ENCODE data around the gene THEMIS. TPM values are rescaled to one million over a fixed set of nuclear protein-coding genes. Genes with fewer than 3 reads are reported as not detected.

THEMIS gene
- total RNA-seq, 1 experiment from 2014 or later = 0.05 TPM

- H3K36me3 ChIP-seq (ENCODE audit: control insufficient read depth, insufficient read depth, low read length) = no peaks in the 10 kb centered on the region
- ChIA-PET POLR2A (interaction anchor here (0.6 kb wide), 1 partner anchor 7 kb away, joined by 3 read pairs; no protein-coding TSS in a partner anchor), CTCF (no interaction called here)
- H3K4me1 ChIP-seq (ENCODE audit: control insufficient read depth, insufficient read depth, low read length) = no peaks in the 10 kb centered on the region
- in situ Hi-C loops (cut with HindIII; ENCODE audit: low pct_unique_long_range_greater_than_20kb, low sequenced_read_pairs) (no loop called here), intact Hi-C loops (cut with micrococcal nuclease; ENCODE audit: unreplicated experiment) (no loop called here)
- no peak overlapping the region for H3K27ac ChIP-seq (ENCODE audit: low read length)
- ATAC-seq (no peak), DNase-seq (ENCODE audit: low read depth, low spot score) (no peak)
- no peaks in the 10 kb centered on the region for H3K27me3 ChIP-seq (ENCODE audit: control insufficient read depth, insufficient read depth, low read length)
- TF ChIP-seq TCF7L2 (IDR thresholded peaks at IDR 0.05; ENCODE audit: low read depth, low read length) = no peak
- TF ChIP-seq, protein P1, sequence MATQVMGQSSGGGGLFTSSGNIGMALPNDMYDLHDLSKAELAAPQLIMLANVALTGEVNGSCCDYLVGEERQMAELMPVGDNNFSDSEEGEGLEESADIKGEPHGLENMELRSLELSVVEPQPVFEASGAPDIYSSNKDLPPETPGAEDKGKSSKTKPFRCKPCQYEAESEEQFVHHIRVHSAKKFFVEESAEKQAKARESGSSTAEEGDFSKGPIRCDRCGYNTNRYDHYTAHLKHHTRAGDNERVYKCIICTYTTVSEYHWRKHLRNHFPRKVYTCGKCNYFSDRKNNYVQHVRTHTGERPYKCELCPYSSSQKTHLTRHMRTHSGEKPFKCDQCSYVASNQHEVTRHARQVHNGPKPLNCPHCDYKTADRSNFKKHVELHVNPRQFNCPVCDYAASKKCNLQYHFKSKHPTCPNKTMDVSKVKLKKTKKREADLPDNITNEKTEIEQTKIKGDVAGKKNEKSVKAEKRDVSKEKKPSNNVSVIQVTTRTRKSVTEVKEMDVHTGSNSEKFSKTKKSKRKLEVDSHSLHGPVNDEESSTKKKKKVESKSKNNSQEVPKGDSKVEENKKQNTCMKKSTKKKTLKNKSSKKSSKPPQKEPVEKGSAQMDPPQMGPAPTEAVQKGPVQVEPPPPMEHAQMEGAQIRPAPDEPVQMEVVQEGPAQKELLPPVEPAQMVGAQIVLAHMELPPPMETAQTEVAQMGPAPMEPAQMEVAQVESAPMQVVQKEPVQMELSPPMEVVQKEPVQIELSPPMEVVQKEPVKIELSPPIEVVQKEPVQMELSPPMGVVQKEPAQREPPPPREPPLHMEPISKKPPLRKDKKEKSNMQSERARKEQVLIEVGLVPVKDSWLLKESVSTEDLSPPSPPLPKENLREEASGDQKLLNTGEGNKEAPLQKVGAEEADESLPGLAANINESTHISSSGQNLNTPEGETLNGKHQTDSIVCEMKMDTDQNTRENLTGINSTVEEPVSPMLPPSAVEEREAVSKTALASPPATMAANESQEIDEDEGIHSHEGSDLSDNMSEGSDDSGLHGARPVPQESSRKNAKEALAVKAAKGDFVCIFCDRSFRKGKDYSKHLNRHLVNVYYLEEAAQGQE (IDR thresholded peaks at IDR 0.05; ENCODE audit: insufficient read depth in 1 of 2, low read depth in 2 of 2, low read length in 1 of 2) = no peak
- no peak for TF ChIP-seq POLR2AphosphoS5 (IDR thresholded peaks at IDR 0.05; ENCODE audit: low read depth, low read length)
- no peak for TF ChIP-seq SIN3A (IDR thresholded peaks at IDR 0.05; ENCODE audit: borderline replicate concordance, insufficient read depth, low read depth, low read length)
- TF ChIP-seq CTCF (IDR thresholded peaks at IDR 0.05) = no peak
- no TSS peak for BruUV-seq (replicated peaks)
- no peaks in the 10 kb centered on the region for H3K9me3 ChIP-seq (ENCODE audit: control insufficient read depth, insufficient read depth, low read depth, low read length)
- no peak overlapping the region for H3K4me3 ChIP-seq (ENCODE audit: low read depth in 2 of 2, low read length in 2 of 2)
These were observed 92.9 kb downstream of the THEMIS start for GRCh38 chr6:127807806-127808517.

GRCh38 chr6:127796713-127797112 lies 104.1 kb downstream of the THEMIS start:
- no peak overlapping the region for H3K27ac ChIP-seq (ENCODE audit: low read length)
- ATAC-seq = no peak
- TF ChIP-seq POLR2AphosphoS5 (IDR thresholded peaks at IDR 0.05; ENCODE audit: low read depth, low read length) (no peak), TCF7L2 (IDR thresholded peaks at IDR 0.05; ENCODE audit: low read depth, low read length) (no peak)
- H3K4me1 ChIP-seq (ENCODE audit: control insufficient read depth, insufficient read depth, low read length) = no peaks in the 10 kb centered on the region
- BruUV-seq (replicated peaks) = no TSS peak
- CTCF ChIA-PET = no interaction called here
- H3K36me3 ChIP-seq (ENCODE audit: control insufficient read depth, insufficient read depth, low read length) = no peaks in the 10 kb centered on the region
- in situ Hi-C loops (cut with HindIII; ENCODE audit: low pct_unique_long_range_greater_than_20kb, low sequenced_read_pairs) (no loop called here), intact Hi-C loops (cut with micrococcal nuclease; ENCODE audit: unreplicated experiment) (no loop called here)
- H3K4me3 ChIP-seq (ENCODE audit: low read depth in 2 of 2, low read length in 2 of 2) = no peak overlapping the region
- no peaks in the 10 kb centered on the region for H3K9me3 ChIP-seq (ENCODE audit: control insufficient read depth, insufficient read depth, low read depth, low read length)
- peaks cover 6% of the 10 kb centered on the region for H3K27me3 ChIP-seq (ENCODE audit: control insufficient read depth, insufficient read depth, low read length)
- POLR2A ChIA-PET = interaction anchor here (0.5 kb wide), 1 partner anchor 175 kb away, joined by 3 read pairs; no protein-coding TSS in a partner anchor
- DNase-seq (ENCODE audit: low read depth, low spot score) = no peak

DNA sequence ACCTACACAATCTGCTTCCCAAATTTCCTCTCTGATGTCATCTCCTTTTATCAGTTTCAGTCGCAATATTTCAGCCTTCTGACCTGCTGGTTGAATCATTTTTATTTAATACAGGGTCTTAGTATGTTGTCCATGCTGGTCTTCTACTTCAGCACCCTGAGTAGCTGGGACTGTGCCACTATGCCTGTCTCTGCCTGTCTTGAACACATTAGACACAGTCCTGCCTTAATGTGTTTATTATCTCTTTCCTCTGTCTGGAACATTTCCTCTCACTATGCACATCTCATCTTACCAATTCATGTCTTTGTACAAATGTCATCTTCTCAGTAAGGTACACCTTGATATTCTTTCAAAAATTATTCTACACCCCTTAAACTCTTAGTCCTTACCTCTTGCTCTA lies 106.5 kb downstream of the THEMIS start:
- no peak for ATAC-seq
- POLR2A ChIA-PET = no interaction called here

More for the DNA sequence above, 106.5 kb downstream of the THEMIS start:
- Histone ChIP-seq H3K36me3 (ENCODE audit: control insufficient read depth, insufficient read depth, low read length) (no peaks in the 10 kb centered on the region), H3K27ac (ENCODE audit: low read length) (no peak overlapping the region), H3K4me3 (ENCODE audit: low read depth in 2 of 2, low read length in 2 of 2) (no peak overlapping the region), H3K9me3 (ENCODE audit: control insufficient read depth, insufficient read depth, low read depth, low read length) (no peaks in the 10 kb centered on the region), H3K27me3 (ENCODE audit: control insufficient read depth, insufficient read depth, low read length) (peaks cover 6% of the 10 kb centered on the region), H3K4me1 (ENCODE audit: control insufficient read depth, insufficient read depth, low read length) (no peaks in the 10 kb centered on the region)
- BruUV-seq (replicated peaks) = no TSS peak
- TF ChIP-seq CTCF (IDR thresholded peaks at IDR 0.05) = no peak
- DNase-seq (ENCODE audit: low read depth, low spot score) = no peak
- in situ Hi-C loops (cut with HindIII; ENCODE audit: low pct_unique_long_range_greater_than_20kb, low sequenced_read_pairs) (no loop called here), intact Hi-C loops (cut with micrococcal nuclease; ENCODE audit: unreplicated experiment) (no loop called here)
- CTCF ChIA-PET = no interaction called here

Data from Panc1 (cell line).